Measurements from ENCODE around the gene RRP1.

The RRP1 gene

DNA sequence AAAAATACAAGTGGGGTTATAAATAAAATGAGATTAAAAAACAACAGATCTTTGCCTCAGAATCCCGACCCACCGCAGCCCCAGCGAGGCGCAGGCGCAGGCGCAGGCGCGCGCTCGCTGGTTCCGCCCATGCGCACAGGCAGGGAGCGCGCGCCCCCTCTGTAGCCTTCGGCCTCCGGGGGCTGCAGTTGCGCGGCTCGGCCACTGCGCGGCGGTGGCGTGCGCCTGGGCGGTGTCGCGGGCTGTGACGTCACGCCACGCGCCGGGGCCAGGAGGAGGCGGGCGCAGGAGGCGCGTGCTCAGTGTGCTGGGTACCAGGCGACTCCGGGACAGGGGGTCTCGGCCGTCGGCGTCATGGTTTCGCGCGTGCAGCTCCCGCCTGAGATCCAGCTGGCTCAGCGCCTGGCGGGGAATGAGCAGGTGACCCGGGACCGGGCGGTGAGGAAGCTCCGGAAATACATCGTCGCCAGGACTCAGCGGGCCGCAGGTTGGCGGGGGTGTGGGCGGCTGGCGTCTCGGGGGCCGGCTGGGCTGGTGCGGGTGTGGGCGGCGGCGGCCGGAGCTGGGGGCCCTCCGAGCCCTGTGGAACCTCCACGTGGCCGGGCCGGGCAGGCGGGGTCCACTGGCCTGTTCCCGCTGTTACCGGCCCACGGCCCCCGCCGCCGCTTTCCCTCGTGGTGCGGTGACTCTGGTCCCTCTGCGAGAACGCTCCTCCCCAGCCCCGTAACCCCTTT is at the start of gene RRP1:
Gene RRP1, plus strand, starts transcription at position 302 of the 734 bp plus-strand sequence. Its CDS starts 53 bp downstream, at position 355.
- DNase-seq = peak; percentile 88

GRCh38 chr21:43739621-43740435 is 49.5 kb upstream of the RRP1 start:
- no peak for DNase-seq

- no peak for DNase-seq
Measured at GRCh38 chr21:43740497-43741156, 48.8 kb upstream of the RRP1 start.

DNA sequence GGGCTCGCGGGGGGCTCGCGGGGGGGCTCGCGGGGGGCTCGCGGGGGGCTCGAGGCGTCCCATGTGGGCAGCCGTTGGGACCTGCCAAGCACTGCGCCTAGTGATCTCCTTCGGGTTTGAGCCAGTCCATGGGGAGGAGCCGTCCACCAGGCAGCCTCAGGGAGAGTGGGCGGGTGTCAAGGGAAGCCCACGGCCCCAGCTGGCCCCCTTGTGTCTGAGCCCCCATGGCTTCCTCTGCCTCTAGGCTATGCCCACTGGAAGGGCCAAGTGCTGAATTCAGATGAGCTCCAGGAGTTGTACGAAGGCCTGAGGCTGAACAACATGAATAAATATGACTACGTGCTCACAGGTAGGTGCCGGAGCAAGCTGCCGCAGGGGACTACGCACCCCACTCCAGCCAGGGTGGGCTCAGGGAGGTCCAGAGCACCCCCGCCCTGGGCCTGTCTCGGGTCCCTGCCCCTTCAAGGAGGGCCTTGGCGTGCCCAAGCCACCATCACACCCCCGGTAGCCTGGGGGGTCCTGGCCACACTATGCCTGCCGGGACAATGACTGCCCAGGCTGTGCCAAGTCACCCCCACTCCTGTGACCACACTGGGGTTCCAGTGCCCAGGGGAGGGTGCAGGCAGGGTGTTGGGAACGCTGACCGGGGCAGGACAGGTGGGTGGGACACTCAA is 47.8 kb upstream of the RRP1 start:
- DNase-seq = no peak

DNA sequence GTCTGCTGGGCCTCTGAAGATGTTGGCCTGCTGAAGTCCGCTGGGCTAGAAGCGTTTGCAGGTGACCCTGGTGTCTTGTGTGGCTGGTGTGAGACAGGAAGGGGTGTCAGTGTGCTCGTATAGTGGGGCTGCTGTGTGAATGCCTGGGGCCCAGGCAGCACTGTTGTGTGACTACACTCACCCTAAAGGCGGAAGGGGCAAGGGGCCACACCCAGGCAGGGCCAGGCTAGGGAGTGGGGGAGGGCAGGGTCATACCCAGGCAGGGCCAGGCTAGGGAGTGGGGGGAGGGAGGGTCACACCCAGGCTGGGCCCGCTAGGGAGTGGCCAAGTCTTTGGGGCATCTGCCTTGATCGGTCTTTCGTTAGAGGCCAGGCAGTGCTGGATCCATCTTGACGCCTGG is 45.4 kb upstream of the RRP1 start:
- DNase-seq = no peak

- no peak for DNase-seq
Measured at GRCh38 chr21:43744725-43745124, 44.7 kb upstream of the RRP1 start.

GRCh38 chr21:43745772-43746517 is 43.4 kb upstream of the RRP1 start:
- no peak for DNase-seq

DNA sequence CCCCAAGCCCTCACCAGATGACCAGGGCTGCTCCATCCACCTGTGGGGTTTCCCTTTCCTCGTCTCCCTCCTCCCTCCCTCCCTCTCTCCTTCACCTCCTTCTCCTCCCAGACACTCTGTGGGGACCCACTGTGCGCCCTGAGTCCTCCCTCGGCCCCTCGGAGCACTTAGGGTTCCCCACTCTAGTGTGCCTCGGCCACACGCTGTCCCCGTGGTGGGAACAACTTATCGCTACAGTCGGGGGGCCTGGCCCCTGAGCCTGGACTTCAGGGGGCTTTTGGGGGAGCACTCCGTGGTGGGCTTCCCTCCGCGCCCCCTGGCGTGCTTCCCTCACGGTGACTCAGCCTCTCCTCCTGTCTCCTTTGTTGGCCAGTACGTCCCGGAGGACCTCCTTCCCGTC is 40.8 kb upstream of the RRP1 start:
- DNase-seq = no peak

DNA sequence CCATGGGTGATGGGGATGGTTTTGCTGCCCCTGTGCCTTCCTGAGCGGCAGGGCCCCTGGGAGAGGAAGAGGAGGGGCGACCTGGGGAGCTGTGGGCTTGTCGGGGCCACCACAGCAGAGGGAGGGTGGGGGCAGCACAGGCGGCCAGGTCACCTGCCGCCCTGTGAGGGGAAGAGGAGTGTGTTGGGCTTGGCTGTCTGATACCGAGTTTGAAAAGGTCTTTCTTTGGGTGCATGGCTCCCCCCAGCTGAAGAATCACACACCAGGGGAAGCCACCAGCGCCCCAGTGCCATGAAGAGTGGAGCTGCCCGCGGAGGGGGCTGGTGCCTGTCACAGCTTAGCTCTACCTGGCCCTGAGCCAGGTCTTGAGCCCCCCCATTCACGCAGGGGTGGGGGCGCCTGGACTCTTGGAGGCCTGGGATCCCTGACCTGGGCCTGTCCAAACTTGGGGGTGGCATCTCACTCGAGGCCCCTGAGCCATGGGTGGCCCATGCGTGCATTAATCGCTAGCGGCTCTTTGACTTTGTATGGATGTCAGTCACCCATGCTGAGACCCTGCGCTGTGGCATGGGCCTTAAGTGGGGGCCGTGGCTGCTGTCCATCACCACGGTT is 39.6 kb upstream of the RRP1 start:
- DNase-seq = no peak

GRCh38 chr21:43750339-43751033 is 38.9 kb upstream of the RRP1 start:
- DNase-seq = no peak

DNA sequence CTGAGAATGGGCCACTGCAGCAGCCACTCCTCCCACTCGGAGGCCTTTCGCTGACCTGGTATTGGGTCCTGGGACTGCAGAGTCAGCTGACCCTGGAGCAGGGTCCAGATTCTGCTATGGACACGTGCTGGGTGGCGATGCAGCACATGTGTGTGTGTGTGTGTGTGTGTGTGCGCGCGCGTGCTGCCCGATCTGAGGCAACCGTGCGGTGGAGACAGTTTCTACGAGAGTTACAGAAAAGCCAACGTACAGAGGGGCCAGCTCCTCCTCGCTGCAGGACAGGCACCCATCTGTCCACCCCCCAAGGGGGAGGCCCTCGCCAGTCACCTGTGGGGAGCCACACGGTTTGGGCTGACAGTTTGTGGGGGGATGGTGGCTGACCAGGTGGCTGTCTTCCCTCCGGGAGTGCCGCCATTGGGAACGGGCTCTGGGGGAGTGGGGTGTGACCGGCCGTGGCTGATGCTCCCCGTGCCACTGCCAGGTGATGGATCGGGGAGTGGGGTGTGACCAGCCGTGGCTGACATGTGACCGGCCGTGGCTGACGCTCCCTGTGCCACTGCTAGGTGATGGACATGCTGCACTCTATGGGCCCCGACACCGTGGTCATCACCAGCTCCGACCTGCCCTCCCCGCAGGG is 37.3 kb upstream of the RRP1 start:
- no peak for DNase-seq

DNA sequence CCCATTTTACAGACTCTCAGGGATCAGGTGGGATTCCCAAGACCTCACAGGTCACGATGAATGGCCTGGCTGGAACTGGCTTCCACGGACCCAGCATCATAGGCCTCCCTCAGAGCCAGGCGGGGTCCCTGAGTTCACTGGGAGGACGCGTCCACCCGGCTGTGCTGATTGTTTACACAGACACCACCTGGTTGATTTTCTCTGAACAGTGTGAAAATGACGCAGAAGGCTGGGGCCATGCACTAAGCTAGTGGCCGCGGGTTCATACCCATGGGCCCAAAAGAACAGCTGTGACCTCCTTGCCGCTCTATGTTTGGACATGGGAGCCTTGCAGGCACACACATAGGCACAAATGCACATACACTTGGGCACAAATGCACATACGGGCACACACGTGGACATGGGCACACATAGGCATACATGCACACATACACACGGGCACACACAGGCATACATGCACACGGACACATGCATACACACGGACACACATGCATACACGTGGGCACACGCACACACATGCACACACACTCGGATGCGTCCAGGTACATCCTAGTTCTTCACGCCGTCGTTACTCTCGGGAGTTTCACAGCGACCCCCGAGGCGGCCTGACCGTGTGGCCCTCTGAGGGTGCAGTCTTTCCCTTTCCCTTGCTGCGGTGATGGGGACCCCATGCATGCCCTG is 36.5 kb upstream of the RRP1 start:
- no peak for DNase-seq

- no peak for DNase-seq
Measured at GRCh38 chr21:43753439-43753799, 36.0 kb upstream of the RRP1 start.

DNA sequence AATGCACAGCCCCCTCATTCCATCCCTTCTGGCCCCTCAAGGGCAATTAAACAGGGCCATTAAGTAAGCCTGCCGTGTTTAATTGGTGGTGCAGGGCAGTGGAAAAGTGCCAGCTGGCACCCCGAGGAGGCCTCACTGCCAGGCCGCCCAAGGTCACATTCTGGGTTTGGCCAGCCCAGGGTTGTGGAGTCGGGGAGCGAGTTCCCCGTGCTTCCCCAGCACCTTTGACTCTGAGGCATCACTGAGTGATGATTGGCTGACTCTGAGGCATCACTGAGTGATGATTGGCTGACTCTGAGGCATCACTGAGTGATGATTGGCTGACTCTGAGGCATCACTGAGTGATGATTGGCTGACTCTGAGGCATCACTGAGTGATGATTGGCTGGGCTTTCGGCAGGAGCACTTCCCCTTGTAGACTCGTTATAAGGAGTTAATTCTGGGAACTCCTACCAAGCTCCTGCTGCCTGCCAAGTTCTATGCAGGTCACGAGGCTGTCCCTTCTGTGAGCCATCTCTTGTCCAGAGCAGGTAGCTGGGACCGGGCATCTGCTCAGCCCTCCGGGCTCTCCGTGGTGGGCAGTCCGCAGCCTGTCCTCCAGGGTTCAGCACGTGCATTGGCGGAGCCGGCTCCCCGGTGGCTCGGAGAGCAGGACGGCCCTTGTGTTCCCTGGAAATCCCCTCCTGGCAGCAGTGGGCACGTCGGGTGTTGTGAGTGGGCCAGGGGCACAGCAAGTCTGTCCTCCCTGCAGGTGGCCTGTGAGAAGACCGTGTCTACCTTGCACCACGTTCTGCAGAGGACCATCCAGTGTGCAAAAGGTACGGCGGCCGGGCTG is 34.2 kb upstream of the RRP1 start:
- no peak for DNase-seq

DNA sequence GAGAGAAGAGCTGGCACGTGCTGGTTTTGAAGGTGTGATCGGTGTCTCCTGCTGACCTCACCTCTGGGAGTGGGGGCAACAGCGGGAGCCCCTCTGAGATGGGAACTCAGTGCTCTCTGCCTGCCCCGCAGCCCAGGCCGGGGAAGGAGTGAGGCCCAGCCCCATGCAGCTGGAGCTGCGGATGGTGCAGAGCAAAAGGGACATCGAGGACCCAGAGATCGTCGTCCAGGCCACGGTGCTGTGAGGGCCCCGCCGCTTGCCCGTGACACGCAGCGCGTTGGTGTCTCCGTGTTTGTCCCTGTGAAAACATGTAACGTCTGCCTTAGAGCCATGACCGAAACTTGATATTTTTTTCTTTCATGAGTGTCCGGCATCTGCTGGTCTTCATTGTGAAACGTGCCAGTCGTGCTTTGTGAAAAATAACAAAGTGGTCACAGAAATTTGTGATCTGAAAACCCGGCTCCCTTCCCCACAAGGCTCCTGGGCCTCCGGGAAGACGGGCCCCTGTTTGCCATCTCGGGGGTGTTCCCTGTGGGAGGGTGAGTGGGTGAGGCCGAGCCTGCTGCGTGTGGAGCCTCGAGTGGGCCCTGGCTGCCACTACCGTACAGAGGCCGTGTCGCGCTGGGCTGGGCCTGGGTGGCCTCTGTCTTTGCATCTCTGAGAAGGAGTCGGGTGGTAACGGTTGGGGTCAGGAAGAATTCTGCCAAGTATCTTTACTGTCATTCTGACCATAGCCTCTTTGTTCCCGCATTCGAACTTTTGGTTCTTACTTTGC is 33.4 kb upstream of the RRP1 start:
- no peak for DNase-seq

- DNase-seq = no peak
Measured at GRCh38 chr21:43757601-43758000, 31.8 kb upstream of the RRP1 start.

- DNase-seq = no peak
Measured at GRCh38 chr21:43758111-43758641, 31.2 kb upstream of the RRP1 start.

DNA sequence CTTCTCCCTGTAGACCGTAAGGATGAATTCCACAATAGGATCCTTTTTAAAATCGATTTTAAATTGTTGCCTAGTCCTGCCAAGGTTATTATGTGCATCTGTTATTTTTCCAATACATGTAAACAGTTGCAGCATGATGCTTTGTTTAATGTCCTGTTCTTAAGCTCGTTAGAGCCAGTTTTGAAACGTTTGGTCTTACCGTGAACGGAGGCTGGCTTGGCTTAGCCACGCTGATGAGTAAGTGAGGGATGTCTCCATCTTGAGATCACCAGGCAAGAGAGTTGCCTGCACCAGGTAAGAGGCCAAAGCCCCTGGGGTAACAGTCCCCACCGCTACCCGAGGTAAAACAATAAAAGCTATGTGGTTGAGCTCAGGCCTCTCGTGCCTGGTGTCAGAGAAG is 30.6 kb upstream of the RRP1 start:
- no peak for DNase-seq
